GM19395 (cell line): ENCODE results near the gene S100A7A.

Source experiments
- ATAC-seq: cut with Tn5 transposase; IDR thresholded peaks from one replicate; pipeline ENCODE4 v1.9.1; 2021; ENCODE audit warnings: mild to moderate bottlenecking, moderate library complexity; ENCODE audit not compliant: unreplicated experiment

S100A7A gene

GRCh38 chr1:153415850-153416570, at the start of gene S100A7A:
Gene S100A7A, plus strand, starts transcription at chr1:153416520. Its CDS starts 1,563 bp downstream, at chr1:153418083.
- no peak for ATAC-seq

DNA sequence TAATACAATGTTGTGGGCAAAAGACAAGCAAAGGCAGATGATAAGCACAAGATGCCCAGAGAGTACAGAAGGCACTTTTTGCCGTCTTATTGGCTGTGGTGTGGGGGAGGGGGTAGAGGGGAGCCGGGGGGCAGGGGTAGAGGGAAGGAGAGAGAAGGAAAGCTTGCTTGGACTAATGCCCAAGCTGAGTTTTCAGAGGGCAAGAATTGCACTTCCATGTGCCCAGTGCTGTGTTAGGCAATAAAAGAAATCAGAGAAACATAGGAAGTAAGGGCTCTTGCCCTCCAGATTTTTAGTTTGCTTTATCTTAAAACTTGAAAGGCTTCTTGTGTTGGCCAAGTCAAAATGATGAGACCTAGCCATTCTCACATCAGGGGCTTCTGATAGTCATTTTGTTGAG, 49.2 kb upstream of the S100A7A start:
- ATAC-seq: no peak

- no peak for ATAC-seq
Observed at GRCh38 chr1:153368495-153368894, 47.8 kb upstream of the S100A7A start.

- no peak for ATAC-seq
Observed at GRCh38 chr1:153370146-153370545, 46.2 kb upstream of the S100A7A start.

DNA sequence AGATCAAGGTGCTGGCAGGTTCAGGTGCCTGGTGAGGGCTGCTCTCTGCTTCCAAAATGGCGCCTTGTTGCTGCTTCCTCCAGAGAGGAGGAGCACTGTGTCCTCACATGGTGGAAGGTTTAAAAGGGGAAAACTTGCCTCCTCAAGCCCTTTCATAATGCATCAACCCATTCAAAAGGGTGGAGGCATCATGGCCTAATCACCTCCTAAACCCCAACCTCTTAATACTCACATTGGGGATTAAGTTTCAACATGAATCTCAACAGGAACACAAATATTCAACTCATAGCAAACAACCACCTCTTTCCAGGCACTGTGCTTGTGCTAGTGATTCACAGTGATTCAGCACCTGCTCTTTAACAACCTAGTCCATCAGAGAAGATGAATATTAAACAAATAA, 45.1 kb upstream of the S100A7A start:
- no peak for ATAC-seq

DNA sequence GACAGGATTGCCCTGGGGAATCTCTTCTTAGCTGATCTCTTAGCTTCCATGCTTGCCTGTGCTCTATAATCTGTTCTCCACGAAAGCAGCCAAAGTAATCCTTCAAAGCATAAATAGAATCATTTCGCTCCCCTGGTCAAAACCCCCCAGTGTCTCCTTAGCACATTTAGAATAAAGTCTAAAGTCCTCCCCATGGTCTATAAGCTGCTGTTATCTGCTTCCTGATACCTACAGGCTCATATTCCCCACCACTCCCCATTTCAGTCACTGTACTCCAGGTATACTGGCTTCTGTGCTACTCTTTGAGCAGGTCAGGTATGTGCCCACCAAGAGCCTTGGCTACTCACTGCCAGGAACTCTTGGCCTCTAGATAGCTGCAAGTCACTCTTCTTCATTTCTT, 43.7 kb upstream of the S100A7A start:
- no peak for ATAC-seq

- no peak for ATAC-seq
Observed at GRCh38 chr1:153374071-153374470, 42.2 kb upstream of the S100A7A start.

DNA sequence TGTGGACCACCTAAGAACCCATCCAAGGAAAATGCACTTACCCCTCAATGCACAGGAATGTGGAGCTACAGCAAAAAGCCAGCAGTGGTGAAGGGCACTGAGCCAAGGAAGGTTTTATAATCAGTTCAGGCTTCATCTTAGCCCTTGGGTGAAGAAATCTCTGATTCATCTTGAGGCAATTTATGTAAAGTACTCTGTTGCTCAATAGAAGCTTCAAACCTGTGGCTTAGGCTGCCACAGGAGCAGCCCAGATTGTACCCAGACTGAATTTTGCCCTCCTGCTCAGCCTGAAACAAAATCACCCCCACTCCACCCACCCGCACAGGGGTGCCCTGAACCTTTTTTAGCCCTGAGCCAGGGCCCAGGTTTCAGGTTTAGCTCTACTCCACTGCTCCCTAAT, 40.8 kb upstream of the S100A7A start, which contains the start of gene S100A12:
TSS of gene S100A12 (minus strand) at position 111 of the 400 bp plus-strand sequence. CDS start 1,029 bp downstream, outside the sequence.
- ATAC-seq: no peak

GRCh38 chr1:153379591-153379990, 36.7 kb upstream of the S100A7A start:
- ATAC-seq: no peak

DNA sequence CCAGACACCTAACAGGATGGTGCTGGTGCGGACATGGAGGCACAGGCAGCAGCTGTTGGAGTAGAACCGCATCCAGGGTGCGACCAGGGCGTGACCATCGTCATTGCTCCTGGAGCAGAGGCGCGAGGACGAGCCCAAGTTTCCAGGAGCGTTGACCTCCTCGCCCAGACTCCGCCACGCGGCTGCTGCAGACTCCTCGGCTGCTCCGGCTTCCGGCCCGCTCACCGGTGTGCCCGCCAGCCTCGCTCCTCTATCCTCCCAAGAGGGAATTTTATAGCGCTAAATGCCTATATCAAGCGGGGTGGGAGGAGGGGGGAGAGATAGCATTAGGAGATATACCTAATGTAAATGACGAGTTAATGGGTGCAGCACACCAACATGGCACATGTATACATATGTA, 35.6 kb upstream of the S100A7A start:
- no peak for ATAC-seq

- ATAC-seq: no peak
Observed at GRCh38 chr1:153384958-153385580, 31.3 kb upstream of the S100A7A start.

DNA sequence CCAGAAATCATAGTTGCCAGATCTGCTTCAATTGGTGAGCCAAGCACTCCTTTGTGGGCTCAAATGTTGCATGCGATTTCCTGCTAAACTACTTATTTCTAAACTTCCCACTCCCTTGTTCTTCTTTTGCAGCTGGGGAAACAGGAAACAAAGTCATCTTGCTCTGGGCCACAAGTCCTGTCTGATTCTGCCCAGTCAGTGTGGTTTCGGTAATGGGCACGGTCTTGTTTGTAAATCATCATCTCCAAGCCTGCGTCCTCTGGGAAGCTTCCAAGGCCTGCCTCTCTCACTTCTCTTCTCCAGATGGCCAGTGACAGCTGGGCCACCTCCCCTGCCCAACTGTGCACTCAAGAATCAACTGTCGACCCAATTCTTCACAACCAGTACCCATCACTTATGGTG, 29.8 kb upstream of the S100A7A start:
- no peak for ATAC-seq

DNA sequence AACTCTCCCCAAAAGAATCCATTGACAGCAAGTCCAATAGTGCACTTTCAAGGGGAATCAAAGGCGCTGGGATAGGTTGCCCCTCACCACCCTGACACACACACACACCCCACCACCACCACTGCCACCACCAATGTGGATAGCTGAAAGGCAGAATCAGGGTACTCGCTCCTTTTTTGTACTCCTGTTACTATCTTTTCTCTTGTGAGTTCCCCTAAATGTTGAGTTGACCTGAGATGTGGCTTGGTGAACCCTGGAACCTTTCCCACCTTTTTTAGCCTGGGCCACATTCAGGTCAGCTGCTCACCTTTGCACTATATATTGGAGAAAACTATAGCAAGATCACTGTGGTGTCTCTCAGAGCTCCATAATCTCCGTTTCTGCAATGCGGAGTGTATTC, 29.3 kb upstream of the S100A7A start:
- no peak for ATAC-seq

DNA sequence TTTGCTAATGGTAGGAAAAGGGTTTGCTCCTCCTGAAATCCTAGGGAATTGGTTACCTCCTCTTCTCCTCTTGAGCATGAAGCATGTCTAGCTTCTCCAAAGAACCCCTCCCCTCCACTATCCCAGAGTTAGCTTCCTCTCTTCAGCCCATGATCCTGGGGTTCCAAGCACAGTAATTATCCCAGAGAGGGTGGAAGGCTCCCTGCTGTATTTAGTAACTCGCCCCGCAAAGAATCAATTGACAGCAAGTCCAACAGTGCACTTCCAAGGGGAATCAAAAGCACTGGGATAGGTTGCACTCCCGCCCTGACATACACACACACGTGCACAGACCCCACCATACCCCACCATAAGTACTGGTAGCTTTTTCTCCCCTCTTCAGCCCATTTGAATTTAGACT, 28.5 kb upstream of the S100A7A start:
- no peak for ATAC-seq

DNA sequence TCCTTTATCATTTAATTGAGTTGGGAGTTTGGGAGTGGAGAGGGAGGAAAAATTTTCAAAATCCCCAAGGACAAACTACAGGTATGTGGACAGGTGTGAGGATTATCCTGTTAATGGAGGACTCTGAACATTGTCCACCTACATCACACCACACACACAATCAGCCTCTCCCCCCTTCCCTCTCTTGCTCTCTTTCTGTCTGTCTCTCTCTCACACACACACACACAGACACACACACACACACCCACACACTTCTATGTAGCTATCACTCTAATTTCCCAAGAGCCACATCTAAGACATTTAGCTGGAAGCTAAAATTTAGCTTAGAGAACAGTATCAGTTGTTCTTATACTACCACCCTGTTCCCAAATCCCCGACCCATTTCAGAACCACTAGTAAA, 26.9 kb upstream of the S100A7A start:
- no peak for ATAC-seq

GRCh38 chr1:153389973-153390879, 26.1 kb upstream of the S100A7A start:
- ATAC-seq: no peak

DNA sequence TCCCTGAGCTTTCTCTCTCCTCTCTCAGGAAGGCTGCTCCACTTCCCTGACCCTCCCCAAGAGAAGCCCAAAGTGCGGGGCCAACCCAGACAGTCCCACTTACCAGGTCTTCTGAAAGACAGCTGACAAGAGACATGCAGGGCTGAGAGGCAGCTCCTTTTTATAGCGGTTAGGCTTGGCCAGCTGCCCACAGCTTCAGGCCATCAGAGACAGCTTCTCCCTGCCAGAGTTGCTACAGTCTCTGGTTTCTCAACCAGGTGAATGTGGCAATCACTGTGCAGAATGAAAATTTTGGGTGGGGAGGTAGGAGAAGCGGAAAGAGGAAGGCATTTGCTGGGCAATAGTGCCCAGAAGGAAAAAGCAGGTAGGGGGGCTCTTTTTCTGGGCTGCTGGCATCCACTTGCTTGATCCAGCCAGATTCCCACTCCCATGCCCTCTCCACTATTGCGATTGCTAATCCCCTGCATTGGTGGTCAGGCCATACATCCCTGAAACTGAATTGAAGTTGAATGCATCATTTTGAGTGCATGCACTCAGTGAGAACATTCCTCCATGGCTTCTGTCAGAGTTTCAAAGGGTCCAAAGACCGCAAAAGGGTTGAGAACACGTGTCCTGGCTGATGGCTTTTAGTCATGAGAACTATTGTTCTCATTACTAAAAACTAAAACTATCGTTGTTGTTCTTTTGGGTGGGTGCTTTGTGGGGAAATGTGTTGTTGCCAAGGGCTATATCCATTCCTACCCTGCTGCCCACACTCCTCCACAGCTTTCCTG, 25.2 kb upstream of the S100A7A start, which contains the start of gene S100A8:
TSS of gene S100A8 (minus strand) at position 136 of the 773 bp plus-strand sequence. CDS start 538 bp downstream, outside the sequence.
- no peak for ATAC-seq

- ATAC-seq: no peak
Observed at GRCh38 chr1:153392258-153392657, 24.1 kb upstream of the S100A7A start.

DNA sequence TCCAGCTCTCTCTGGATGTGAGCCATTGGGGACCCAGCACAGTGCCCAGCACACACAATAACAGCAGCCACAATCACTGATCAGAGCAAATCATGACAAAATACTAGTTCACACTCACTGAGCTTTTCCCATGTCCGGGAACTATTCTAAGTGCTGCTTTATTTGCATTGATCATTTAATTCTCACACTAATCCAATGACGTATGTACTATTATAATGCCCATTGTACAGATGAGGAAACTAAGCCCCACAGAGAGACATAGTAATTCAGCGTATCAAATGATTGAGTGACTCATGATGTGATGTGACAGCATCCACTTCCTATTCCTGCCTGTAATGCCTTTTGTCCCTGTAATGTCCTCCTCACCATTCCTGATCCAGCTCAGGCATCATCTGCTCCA, 23.5 kb upstream of the S100A7A start:
- no peak for ATAC-seq

DNA sequence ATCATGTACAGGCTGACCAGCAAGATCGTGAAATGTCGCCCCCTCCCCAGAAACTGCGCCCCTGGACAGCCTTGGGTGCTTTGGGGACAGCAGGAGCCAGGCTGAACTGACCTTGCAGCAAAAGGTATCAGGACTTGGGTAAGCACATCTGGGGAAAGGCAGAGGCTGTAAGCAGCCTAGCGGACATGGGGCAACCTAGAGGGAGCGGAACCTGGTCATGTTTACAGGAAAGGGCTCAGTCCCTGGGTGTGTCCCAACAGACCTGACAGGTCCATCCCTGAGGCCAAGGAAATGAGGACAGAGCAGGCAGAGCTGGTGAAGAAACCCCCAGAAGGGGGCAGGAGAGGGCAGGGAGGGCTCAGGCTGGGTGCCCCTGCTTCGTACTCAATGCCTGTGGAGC, 22.4 kb upstream of the S100A7A start:
- ATAC-seq: no peak

DNA sequence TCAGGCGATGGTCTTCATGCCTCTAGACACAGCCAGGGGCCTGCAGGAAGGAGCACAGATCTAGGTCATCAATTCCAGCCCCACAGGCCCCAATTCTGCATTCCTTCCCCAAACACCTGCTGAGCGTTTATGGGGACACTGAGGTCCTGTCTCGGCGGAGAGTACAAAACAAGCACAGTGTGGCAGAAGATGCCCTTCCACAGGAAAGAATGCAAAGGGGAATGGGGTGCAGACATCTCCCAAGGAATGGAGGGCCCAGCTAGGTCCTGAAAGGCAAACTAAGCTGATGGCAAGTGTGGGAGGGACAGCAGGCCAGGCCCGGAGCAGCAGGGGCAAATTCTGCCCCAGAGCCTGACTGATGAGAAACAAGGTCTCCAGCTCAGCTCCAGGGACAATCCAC, 21.9 kb upstream of the S100A7A start:
- ATAC-seq: no peak
